DND-41 (cell line): ENCODE results near the gene YLPM1.

Experiments used
- ATAC-seq: fragments of 200-7000 bp; cut with Tn5 transposase; 3 replicates; pipeline ENCODE4 v1.9.1; 2021; ENCODE audit warnings: low read depth; ENCODE audit not compliant: insufficient read depth
- DNase-seq: peaks from one replicate; pipeline ENCODE4 v3.0.0-alpha.2; 2020
- H2AFZ ChIP-seq: 2 replicates; pipeline ENCODE4 v1.6.0; 2012; ENCODE audit warnings: low read depth, low read length
- H3K27ac ChIP-seq: 2 replicates; pipeline ENCODE4 v1.5.1; 2012; ENCODE audit warnings: low read length, inconsistent platforms
- H3K27me3 ChIP-seq: fragments of 200-600 bp; sonication (generic); 2 replicates; pipeline ENCODE4 v1.6.0; 2012; ENCODE audit warnings: low read length, mild to moderate bottlenecking, inconsistent platforms; ENCODE audit not compliant: insufficient read depth, poor library complexity
- H3K36me3 ChIP-seq: 2 replicates; pipeline ENCODE4 v1.5.1; 2012; ENCODE audit warnings: low read length, inconsistent platforms; ENCODE audit not compliant: insufficient read depth
- H3K4me1 ChIP-seq: 2 replicates; pipeline ENCODE4 v1.5.1; 2012; ENCODE audit warnings: mild to moderate bottlenecking, low read length; ENCODE audit not compliant: insufficient read depth
- H3K4me2 ChIP-seq: 2 replicates; pipeline ENCODE4 v1.6.0; 2012; ENCODE audit warnings: mild to moderate bottlenecking, moderate library complexity, low read length, inconsistent platforms; ENCODE audit not compliant: insufficient read depth
- H3K4me3 ChIP-seq, 2 experiments: fragments of 200-600 bp in 1 of 2; shearing (Covaris generic) in 1 of 2; 2 replicates each; pipeline ENCODE4 v1.5.1; 2012 to 2016; ENCODE audit warnings: inconsistent platforms in 2 of 2, low read length in 2 of 2, mild to moderate bottlenecking in 2 of 2, low read depth in 1 of 2, moderate library complexity in 1 of 2
- H3K79me2 ChIP-seq: 2 replicates; pipeline ENCODE4 v1.6.0; 2012; ENCODE audit warnings: low read length, inconsistent platforms; ENCODE audit not compliant: insufficient read depth
- H3K9ac ChIP-seq: 2 replicates; pipeline ENCODE4 v1.6.0; 2012; ENCODE audit warnings: low read depth, mild to moderate bottlenecking, inconsistent platforms, low read length, moderate library complexity
- H3K9me3 ChIP-seq: 2 replicates; pipeline ENCODE4 v1.5.1; 2012; ENCODE audit warnings: low read length, moderate library complexity, mild to moderate bottlenecking, inconsistent platforms; ENCODE audit not compliant: insufficient read depth, severe bottlenecking
- H4K20me1 ChIP-seq: 2 replicates; pipeline ENCODE4 v1.6.0; 2012; ENCODE audit warnings: low read length; ENCODE audit not compliant: insufficient read depth
- EZH2 ChIP-seq: IDR thresholded peaks from 3 replicates; pipeline ENCODE4 v1.6.1; 2012; ENCODE audit warnings: borderline replicate concordance, low read depth, mild to moderate bottlenecking, moderate library complexity, low read length, inconsistent platforms; ENCODE audit not compliant: severe bottlenecking
- TF ChIP-seq, protein P1 (sequence below): IDR thresholded peaks from 2 replicates; pipeline ENCODE4 v1.5.1; 2012; ENCODE audit warnings: borderline replicate concordance, low read length, moderate library complexity, mild to moderate bottlenecking; ENCODE audit not compliant: poor library complexity, severe bottlenecking; ENCODE audit errors: extremely low read depth

YLPM1 gene

DNA sequence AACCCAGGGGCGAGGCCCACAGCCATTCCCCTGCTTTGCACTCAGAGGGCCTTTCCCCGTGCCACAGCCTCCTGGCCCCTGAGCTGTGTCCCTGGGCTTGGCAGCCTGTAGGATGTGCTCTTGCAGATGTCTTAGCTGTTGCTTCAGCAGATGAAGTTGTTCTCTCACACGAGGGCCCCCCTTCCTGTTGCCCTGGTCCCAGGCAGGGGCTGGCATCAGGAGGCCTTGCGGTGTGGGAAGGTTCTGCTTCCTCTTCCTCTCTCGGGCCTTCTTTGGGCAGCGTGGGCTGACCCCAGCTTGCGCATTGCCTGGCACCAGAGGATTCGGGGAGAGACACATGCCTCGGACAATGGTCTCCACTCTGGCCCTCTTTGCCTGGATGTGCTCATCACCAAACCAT lies 100.2 kb downstream of the YLPM1 start:
- ATAC-seq (no peak), DNase-seq (no peak)
- no peak overlapping the region for H3K27ac ChIP-seq
- no peak overlapping the region for H3K4me2 ChIP-seq
- H3K4me3 ChIP-seq: no peak overlapping the region
- no peaks in the 10 kb centered on the region for H4K20me1 ChIP-seq
- no peaks in the 10 kb centered on the region for H3K4me1 ChIP-seq
- no peaks in the 10 kb centered on the region for H3K79me2 ChIP-seq
- no peaks in the 10 kb centered on the region for H3K36me3 ChIP-seq
- no peaks in the 10 kb centered on the region for H3K9me3 ChIP-seq
- TF ChIP-seq EZH2: no peak
- TF ChIP-seq, protein P1, sequence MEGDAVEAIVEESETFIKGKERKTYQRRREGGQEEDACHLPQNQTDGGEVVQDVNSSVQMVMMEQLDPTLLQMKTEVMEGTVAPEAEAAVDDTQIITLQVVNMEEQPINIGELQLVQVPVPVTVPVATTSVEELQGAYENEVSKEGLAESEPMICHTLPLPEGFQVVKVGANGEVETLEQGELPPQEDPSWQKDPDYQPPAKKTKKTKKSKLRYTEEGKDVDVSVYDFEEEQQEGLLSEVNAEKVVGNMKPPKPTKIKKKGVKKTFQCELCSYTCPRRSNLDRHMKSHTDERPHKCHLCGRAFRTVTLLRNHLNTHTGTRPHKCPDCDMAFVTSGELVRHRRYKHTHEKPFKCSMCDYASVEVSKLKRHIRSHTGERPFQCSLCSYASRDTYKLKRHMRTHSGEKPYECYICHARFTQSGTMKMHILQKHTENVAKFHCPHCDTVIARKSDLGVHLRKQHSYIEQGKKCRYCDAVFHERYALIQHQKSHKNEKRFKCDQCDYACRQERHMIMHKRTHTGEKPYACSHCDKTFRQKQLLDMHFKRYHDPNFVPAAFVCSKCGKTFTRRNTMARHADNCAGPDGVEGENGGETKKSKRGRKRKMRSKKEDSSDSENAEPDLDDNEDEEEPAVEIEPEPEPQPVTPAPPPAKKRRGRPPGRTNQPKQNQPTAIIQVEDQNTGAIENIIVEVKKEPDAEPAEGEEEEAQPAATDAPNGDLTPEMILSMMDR: no peak
- H3K27me3 ChIP-seq: no peaks in the 10 kb centered on the region
- H2AFZ ChIP-seq: no peak overlapping the region
- no peak overlapping the region for H3K9ac ChIP-seq

DNA sequence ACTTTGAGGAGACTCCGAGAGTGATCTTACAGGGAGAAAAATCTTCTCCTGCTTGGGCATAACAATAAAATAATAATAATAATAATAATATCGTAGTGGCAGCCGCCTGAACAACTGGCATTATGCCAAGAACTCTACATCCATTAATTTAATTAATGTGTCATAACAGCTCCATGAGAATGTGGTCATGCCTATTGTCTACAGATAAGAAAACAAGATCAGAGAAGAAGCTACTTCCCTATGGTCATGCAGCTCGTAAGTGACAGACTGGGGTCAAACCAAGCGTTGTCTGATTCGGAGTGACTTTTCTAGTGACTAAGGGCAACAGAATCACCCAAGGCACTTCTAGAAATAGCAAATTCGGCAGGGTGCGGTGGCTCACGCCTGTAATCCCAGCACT lies 101.1 kb downstream of the YLPM1 start:
- Histone ChIP-seq H3K4me3 (no peak overlapping the region), H3K27ac (no peak overlapping the region), H3K9ac (no peak overlapping the region), H3K9me3 (no peaks in the 10 kb centered on the region), H3K27me3 (no peaks in the 10 kb centered on the region), H4K20me1 (no peaks in the 10 kb centered on the region), H3K4me1 (no peaks in the 10 kb centered on the region), H3K79me2 (no peaks in the 10 kb centered on the region), H3K36me3 (no peaks in the 10 kb centered on the region), H2AFZ (no peak overlapping the region), H3K4me2 (no peak overlapping the region)
- ATAC-seq: no peak
- TF ChIP-seq EZH2: no peak
- TF ChIP-seq, protein P1: no peak
- no peak for DNase-seq

DNA sequence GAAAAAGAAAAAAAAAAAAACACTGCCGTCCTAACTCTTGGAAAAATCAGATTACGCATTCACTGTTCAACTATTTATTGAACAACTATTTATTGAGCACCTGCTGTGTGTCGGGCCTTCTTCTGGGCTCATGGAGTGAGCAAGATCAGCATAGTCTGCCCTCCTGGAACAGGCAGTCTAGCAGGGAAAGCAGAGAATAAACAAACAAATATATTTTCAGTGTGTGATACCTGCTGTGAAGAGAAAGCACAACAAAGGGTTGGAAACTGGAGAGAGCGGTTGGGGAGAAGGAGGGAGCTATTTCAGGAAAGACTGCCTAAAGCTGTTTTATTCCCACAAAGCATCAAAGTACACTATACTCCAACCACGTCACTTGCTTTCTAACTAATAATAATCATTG lies 102.0 kb downstream of the YLPM1 start:
- no peaks in the 10 kb centered on the region for H3K36me3 ChIP-seq
- TF ChIP-seq, protein P1: no peak
- no peak overlapping the region for H3K9ac ChIP-seq
- H2AFZ ChIP-seq: no peak overlapping the region
- H4K20me1 ChIP-seq: no peaks in the 10 kb centered on the region
- DNase-seq: no peak
- H3K79me2 ChIP-seq: no peaks in the 10 kb centered on the region
- no peak overlapping the region for H3K4me2 ChIP-seq
- ATAC-seq: no peak
- no peaks in the 10 kb centered on the region for H3K4me1 ChIP-seq
- no peaks in the 10 kb centered on the region for H3K9me3 ChIP-seq
- no peaks in the 10 kb centered on the region for H3K27me3 ChIP-seq
- H3K27ac ChIP-seq: no peak overlapping the region
- H3K4me3 ChIP-seq: no peak overlapping the region
